Mucosa of gallbladder (tissue), 1 donor: ENCODE results near the gene STPG1. TPM values are rescaled to one million over a fixed set of nuclear protein-coding genes. Genes with fewer than 3 reads are reported as not detected.
"Not testable (repeated sequence)": the region's sequence is repeated elsewhere in the genome, so short reads cannot be mapped to it uniquely, and the experiment has no call there.

Experiments
- DNase-seq: peaks from one replicate; pipeline ENCODE4 v3.0.0-alpha.2; 2020; ENCODE audit warnings: low spot score
- total RNA-seq: library from RNA; stranded (reverse); gene quantifications from one replicate; pipeline ENCODE4 v1.2.1, GENCODE V29; 2021
- donor health status: DM: no; HTN: no; CAD: no.

The STPG1 gene, protein sequence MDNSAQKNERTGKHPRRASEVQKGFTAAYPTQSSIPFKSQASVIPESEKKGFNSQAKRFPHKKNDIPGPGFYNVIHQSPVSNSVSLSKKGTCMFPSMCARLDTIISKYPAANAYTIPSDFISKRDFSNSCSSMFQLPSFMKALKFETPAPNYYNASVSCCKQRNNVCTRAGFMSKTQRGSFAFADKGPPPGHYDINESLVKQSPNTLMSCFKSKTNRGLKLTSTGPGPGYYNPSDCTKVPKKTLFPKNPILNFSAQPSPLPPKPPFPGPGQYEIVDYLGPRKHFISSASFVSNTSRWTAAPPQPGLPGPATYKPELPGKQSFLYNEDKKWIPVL
- 10.8 TPM for total RNA-seq

DNA sequence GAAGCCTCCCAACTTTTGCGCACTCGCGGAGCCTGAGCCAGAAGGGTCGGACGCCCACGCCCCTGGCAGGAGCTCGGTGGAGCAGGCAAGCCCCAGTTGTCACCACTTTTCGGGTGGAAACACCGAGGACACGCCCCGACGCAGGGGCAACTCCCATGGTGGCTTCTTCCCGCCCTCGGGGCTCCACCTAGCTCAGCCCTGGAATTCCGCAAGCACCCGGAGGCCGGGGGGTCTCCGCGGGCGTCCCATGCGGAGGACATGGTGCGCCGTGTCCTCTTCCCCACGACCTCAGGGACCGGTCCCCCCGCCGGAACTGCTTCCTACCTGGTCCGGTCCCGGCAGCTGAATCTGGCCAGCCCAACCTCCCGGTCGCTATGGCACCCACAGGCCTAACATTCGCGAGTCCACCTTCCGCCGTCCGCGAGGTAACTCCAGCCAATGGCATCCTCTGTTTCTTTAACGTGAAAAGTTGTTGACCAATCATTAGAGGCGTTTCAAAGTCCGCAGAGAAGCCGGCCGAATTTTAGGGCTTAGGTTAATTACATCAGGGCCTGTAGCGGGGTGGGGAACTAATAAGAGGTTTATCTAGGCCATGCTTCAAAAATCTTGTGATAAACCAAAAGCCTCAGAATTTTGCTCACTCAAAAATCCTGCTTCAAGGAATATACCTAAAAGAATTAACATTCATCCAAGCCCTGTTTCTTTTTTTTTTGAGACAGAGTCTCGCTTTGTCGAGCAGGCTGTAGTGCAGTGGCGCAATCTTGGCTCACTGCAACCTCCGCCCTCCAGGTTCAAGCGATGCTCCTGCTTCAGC lies at the start of gene STPG1:
Gene STPG1, minus strand, starts transcription at position 433 of the 814 bp plus-strand sequence. CDS start 12,394 bp downstream, outside the sequence.
- DNase-seq: peak; percentile 89

DNA sequence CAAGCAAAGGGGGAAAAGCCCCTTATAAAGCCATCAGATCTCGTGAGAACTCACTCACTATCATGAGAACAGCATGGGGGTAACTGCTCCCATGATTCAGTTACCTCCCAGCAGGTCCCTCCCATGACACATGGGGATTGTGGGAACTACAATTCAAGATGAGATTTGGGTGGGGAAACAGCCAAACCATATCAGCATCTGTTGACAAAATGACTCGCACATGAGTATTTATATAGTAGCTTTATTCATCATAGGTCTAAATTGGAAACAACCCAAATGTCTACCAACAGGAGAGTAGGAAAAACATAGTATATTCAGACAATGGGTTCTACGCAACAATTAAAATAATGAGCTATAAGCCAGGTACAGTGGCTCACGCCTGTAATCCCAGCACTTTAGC lies 48.5 kb upstream of the STPG1 start:
- not testable (repeated sequence) for DNase-seq

DNA sequence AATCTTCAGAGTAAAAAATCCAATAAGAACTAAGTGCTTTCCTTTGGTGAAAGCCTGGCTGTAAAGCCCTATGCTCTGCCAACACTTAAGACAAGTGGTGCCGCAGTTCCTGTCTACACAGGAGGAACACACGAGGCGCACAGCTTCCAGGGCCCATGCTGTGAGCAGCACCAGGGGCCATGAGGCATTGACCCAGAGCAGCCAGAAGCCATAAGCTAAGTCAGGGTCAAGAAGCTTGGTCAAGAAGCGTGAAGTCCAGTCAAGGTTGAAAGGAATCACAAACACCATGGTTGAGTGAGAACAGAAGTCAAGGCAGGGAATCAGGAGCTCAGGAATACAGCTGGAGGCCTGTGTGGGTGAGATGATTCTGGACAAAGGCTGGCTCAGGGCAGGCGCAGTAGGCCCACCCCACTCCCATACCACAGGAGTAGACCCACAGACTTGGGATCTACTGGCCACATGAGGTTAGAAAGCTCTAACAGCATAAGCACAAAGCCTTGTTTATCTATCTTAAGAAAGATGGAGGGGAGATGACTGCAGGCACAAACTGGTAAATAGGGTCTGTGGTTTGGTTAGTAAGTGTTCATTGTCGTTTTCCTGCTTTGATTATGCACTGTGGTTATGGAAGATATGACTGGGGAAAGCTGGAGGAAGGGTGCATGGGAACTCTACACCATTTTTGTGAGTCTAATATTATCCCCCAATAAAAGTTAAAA lies 46.1 kb upstream of the STPG1 start:
- no peak for DNase-seq

DNA sequence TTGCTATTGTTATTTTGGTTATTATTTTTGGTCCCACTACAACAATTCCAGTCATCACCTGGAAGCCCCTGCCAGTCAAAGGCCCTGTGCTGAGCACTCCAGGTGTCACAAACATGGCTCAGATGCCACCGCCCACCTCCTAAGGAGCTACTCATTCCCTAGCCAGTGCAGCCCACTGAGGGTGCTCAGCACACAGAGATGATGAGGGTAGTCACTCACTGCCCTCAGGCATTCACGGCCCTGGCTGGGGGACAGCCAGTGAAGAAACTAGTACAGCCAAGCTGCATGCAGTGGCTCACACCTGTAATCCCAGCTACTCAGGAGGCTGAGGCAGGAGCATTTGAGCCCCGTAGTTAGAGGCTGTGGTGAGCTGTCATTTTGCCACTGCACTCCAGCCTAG lies 44.3 kb upstream of the STPG1 start:
- no peak for DNase-seq

DNA sequence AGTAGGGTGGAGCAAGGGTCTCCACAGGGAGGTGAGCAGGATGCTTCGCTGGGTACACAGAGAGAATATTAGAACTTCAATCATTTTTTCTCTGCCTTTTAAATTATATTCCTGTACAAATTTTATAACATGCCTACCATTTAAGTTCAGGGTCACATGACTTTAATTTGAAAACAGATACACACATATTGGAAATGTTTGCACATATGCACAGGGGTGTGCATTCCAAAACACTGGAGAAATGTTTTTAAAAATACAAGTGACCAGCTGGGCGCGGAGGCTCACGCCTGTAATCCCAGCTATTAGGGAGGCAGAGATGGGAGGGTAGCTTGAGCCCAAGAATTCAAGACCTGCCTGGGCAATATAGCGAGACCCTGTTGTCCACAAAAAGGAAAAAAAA lies 41.7 kb upstream of the STPG1 start:
- DNase-seq: no peak

DNA sequence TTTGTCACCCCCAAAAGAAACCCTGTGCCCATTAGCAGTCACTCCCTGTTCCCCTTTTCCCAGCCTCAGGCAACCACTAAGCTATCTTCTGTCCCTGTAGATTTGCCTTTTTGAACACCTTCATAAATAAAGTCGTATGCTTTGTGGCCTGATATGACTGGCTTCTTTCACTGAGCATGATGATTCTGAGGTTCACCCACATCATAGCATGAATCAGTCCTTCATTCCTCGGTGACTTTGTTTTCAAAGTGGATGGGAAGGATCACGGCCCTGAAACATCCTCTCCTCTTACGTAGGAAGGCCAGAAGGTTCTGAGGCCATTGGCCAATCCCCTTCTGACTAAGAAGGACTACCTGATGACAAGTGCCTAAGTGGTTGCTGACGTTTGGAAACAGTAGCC lies 41.1 kb upstream of the STPG1 start:
- no peak for DNase-seq

DNA sequence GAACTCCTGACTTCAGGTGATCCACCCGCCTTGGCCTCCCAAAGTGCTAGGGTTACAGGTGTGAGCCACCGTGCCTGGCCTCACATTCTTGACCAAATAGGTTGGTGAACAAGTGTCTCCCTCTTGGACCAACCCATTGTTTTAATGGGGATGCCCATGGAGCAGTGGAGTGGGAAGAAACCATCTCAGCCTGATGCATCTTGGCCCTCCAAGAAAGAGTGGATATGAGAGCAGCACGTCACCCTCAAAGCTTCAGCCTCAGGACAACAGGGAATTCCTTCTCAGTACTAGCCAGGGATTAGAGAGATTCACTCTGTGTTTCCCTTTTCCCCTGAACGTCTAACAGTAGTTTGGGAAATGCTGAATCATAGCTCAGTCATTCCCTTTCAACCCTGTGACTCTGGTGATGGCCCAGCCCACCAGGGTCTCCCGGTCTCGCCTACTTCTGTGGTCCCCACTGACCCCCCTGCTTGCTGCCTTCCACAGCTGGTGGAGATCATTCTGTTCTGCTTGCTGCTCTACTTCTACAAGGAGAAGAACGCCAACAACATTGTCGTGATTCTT lies 39.4 kb upstream of the STPG1 start:
- no peak for DNase-seq

DNA sequence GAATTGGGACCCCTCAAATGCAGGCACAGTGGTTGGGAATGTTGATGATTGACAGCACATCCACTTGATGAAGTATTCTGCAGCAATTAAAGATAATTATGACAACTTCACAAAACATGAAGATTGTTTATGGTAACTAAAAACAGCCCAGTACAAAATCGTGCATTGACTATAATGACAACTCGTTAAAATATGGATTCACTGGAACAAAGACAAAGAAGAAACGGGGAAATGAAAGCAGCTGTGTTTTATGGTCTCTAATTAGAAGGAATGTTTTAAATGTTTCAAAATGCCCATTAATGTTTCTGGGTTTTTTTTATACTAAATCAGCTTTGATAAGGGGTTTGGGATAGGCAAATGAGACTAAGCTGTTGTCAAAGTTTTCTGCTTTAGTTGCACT lies 38.2 kb upstream of the STPG1 start:
- DNase-seq: no peak

DNA sequence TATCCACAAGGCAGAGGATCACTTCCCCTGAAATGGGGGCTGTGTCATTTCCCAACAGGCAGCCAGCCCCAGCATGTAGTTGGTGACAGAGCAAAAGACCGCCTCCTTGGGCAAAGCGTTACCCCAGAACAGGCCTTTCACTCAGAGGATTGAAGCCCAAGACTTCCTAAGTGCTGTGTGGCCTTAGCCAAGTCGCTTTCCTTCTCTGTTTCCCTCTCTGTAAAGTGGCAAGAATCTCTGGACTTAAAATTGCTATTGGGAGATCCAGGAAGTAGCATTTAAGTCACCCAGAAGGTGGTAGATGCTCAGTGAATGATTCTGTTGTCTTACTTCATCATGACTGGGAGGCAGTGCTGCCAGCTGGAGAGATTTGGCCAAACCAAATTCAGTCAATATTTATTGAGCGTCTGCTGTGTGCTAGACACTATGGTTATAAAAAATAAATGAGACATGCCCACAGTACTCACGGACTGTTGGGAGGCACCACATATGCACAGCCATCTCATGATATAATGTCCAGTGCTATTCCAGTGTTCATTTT lies 37.3 kb upstream of the STPG1 start:
- DNase-seq: no peak

DNA sequence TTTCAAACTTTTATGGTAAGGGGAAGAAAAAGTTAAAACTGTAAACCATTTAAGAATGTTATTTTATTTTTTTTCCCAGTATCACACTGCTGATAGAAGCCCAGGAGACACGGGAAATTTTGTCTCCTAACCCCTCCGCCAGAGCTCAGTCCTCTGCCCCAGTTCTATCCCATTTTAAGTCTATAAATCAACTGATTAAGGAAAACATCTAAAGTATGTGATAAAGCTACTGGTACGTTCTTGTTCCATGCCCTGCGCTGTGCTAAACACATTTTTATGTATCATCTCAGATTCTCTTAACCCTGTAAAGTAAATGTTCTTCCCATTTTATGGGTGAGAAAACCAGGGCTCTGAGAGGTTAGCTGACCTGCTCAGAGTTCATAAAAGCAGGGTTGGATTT lies 36.7 kb upstream of the STPG1 start:
- no peak for DNase-seq

DNA sequence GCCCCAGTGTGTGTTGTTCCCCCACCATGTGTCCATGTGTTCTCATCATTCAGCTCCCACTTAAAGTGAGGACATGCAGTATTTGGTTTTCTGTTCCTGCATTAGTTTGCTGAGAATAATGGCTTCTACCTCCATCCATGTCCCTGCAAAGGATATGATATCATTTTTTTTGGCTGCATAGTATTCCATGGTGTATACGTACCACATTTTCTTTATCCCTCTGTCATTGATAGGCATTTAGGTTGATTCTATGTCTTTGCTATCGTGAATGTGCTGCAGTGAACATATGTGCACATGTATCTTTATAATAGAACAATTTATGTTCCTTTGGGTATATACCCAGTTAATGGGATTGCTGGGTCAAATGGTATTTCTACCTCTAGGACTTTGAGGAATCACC lies 32.9 kb upstream of the STPG1 start:
- not testable (repeated sequence) for DNase-seq

DNA sequence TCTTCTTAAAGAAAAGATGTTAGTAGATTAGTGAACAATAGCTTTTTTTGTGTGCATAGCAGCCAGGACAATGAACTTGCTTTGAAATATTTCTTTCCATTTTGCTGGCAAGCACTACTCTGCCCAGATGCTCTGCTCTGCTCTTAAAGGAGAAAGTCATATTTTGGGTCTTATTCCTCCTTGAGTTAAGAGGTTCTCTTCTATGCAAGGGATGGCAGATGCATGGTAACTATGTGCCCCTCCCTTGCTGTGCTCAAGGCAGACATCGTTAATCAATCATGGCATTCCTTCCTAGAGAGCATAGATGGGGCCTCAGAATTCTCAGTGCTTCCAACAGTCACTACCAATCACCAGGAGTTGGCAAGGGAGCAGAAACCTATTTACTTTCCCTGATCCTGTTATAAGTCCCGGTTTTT lies 29.7 kb upstream of the STPG1 start:
- no peak for DNase-seq

DNA sequence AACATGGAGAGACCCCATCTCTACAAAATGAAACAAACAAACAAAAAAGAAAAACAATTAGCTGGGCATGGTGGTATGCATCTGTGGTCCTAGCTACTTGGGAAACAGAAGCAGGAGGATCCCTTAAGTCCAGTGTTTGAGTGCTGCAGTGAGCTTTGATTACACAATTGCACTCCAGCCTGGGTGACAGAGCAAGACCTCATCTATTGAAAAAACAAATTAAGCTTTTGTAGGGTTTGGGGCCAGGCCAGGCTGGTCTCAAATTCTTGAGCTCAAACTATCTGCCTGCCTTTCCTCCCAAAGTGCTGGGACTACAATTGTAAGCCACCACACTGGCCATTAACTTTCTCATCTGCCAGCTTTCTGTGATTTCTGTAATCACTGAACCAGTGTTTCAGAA lies 29.2 kb upstream of the STPG1 start:
- DNase-seq: no peak

DNA sequence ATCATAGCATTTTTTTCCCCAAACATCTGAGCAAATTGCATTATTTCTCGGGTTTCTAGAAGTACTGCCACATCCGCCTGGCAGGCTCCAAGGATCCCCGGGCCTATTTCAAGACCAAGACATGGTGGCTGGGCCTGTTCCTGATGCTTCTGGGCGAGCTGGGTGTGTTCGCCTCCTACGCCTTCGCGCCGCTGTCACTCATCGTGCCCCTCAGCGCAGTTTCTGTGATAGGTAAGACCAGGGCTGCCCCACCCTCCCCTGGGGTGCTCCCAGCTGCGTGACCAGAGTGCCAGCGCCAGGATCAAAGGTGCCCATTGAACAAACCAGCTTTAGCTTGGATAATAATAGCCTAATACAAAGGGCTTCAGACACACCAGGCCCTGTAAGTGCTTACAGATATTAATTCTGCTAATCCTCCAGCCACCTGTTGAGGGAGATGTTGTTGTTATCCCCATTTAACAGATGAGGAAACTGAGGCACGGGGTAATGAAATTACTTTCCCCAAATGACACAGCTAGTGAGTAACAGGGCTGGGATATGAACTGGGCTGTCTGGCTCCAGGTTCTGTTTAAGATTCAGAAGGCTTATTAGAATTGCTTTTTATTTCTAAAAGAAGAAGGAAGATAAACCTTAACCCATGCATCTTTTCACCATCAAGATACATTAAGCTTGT lies 28.6 kb upstream of the STPG1 start:
- no peak for DNase-seq

DNA sequence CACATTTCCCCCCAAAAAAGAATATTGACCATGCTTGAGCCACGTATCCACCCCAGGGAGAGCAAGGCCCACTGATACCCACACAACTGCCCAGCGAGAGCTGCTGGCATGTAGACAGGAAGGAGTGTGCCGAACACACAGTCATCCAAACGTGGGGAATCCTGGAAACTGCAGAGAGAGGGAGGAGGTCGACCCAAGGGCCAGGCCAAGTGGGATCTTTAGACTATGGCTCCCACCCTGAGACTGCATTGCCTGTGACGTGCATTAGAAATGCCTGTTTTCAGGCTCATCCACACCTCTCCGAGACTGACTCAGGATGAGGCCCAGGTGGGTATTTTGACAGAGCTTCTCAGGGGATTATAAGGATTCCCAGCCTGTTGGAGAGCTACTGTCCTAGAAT lies 27.9 kb upstream of the STPG1 start:
- DNase-seq: no peak

DNA sequence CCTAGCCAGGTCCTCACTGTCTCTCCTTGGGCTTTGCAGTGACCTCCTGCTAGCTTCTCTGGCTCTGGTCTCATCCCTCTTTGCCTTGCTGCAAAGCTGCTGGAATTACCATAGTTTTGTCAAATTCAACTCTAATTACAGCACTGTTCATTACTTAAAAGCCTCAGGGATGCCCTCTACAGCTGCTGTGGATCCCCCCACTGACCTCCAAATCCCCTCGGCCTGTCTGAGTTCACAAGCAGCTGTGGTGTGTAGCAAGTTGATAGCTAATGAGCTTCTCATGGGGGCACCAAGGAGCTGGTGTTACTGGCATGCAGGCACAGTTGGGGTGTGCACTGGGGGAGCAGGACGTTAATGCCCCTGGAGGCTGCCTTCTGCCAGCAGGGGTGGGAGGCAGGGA lies 26.9 kb upstream of the STPG1 start:
- no peak for DNase-seq

DNA sequence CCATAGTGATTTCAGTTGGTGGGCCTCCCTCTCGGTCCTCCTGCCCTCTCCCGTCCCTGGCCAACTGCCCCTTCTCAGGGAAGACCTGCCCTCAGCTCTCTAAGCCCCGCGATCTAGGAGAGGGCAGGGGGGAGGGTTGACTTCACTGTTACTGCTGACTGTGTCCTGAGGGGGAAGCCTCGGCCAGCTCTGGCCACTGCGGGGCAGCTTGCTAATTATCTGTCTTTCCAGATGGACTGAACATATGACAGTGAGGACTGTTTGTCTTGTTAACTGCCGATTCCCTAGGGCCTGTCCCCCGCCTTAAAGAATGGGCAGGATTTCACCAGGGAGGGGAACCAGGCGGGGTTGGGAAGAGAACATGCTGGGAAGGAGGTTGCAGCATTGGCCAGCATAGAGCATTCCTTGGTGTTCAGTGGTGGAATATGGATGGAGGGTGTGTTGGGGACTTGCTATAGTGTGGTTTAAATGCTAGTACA lies 24.9 kb upstream of the STPG1 start:
- DNase-seq: no peak

DNA sequence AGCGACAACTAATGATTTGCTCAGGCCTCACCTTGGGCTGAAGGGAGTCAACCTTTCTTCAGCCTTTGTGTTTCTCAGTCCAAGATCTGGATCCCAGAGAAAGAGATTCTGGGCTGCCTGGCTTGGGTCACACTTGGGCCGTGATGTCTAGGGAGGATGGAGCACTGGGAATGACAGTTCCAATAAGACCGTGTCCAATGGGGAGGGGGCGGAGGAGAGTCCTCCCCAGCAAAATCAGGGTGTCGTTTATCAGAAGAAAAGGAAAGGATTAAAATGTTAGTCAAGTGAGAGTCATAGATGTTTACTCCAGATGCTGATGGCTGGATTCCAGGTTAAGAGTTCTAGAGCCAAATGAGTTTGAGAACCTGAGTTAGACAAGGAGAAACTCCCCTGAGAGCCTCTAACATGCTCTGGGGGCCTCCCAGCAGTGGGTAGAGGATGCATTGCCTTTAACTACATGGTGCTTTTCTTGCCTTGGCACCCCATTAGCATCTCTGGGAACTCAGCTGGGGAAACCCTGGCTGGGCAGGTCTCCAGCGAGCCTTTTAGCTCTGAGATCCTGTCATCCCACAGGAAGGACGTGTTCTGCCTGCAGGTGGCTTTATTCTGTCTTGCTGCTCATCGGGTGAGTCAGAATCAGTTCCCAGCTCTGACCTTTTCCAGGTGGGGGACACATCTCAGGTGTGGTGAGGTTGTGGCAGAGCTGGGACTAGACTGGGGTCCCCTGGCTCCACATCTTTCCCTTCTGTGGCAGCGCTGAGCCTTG lies 24.2 kb upstream of the STPG1 start:
- DNase-seq: no peak

DNA sequence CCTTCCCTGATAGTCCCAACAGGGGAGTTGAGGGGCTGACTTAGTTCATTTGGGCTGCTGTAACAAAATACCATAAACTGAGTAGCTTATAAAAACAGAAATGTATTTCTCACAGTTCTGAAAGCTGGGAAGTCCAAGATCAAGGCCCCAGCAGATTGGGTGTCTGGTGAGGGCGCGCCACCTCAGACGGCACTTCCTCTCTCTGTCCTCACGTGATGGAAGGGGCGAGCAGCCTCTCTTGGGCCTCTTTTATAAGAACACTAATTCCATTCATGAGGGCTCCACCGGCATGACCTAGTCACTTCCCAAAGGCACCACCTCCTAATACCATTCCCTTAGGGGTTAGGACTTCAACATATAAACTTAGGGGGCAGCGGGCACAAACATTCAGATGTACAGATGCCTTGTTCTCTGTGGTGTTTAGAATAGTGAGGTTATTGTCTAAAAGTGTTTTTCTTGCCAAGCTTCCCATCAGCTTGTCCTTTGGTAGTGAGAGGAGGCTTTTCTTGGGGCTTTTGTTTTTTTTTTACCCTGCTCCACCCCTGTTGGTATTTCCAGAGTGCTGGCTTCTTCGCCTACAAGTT lies 22.3 kb upstream of the STPG1 start:
- no peak for DNase-seq

DNA sequence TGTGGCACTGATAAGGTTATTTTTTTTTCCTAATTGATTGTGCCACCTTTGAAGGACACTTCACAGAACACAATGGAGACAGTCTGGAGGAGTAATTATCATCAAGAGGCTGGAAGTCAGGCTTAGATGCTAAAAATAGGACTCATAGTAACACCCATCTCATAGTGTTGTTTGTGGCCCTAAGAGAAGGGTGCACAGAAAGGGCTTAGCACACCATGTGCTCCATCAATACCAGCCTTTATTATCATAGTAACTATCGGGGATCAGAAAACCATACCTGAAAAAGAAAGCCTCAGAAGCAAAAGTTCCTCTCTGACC lies 13.9 kb upstream of the STPG1 start:
- DNase-seq: no peak
